Esophagus (tissue), 2 donors: ENCODE results near the gene EPC2. TPM values are rescaled to one million over a fixed set of nuclear protein-coding genes. Genes with fewer than 3 reads are reported as not detected.
"Not testable (repeated sequence)": the region's sequence is repeated elsewhere in the genome, so short reads cannot be mapped to it uniquely, and the experiment has no call there.

Experiments
- H3K27ac ChIP-seq, 2 donors: one replicate each; pipeline ENCODE4 v1.5.1; 2013; ENCODE audit warnings: low read depth in 2 of 2, mild to moderate bottlenecking in 2 of 2, inconsistent platforms in 1 of 2, low read length in 1 of 2, moderate library complexity in 1 of 2
- H3K27me3 ChIP-seq, 2 donors: one replicate each; pipeline ENCODE4 v1.6.1; 2013; ENCODE audit warnings: low read length in 2 of 2, control low read depth in 1 of 2, mild to moderate bottlenecking in 1 of 2; ENCODE audit not compliant: insufficient read depth in 2 of 2, control insufficient read depth in 1 of 2
- H3K36me3 ChIP-seq, 2 donors: one replicate each; pipeline ENCODE4 v1.6.1; 2013; ENCODE audit warnings: low read length in 1 of 2; ENCODE audit not compliant: control insufficient read depth in 2 of 2, insufficient read depth in 2 of 2
- H3K4me1 ChIP-seq, 2 donors: one replicate each; pipeline ENCODE4 v1.6.1; 2013; ENCODE audit warnings: low read length in 1 of 2; ENCODE audit not compliant: control insufficient read depth in 2 of 2, insufficient read depth in 2 of 2
- H3K4me3 ChIP-seq, 2 donors: one replicate each; pipeline ENCODE4 v1.5.1; 2013; ENCODE audit warnings: low read length in 2 of 2, mild to moderate bottlenecking in 2 of 2, low read depth in 1 of 2, moderate library complexity in 1 of 2
- H3K9me3 ChIP-seq, 2 donors: one replicate each; pipeline ENCODE4 v1.6.1; 2013; ENCODE audit warnings: mild to moderate bottlenecking in 2 of 2, low read depth in 1 of 2, low read length in 1 of 2, moderate library complexity in 1 of 2; ENCODE audit not compliant: control insufficient read depth in 2 of 2, insufficient read depth in 1 of 2
- WGBS, 2 donors: extraction: QIAGEN DNeasy Blood & Tissue Kit; methylation state at CpG; one replicate each; pipeline ENCODE4 v1.1.7; 2013; 5-methylcytosine and 5-hydroxymethylcytosine counted together
- polyA plus RNA-seq, 2 donors: library from polyadenylated mRNA; stranded (reverse); fragments of 200-250 nt; gene quantifications; one replicate each; pipeline ENCODE4 v1.2.3, GENCODE V29; 2013
- donor health status: healthy with polysubstance abuse.
- donor health status: Bipolar disorder and iron deficiency.

EPC2 gene
- polyA plus RNA-seq, 2 donors: 3.4 to 6.1 TPM

GRCh38 chr2:148687543-148687942 is 43.0 kb downstream of the EPC2 start:
- 88 to 94% methylated on average over 3 of the region's 3 CpGs for WGBS, 2 donors
- Histone ChIP-seq H3K27ac (no peak overlapping the region), H3K36me3 (no peaks in the 10 kb centered on the region), H3K9me3 (no peaks in the 10 kb centered on the region), H3K27me3 (no peaks in the 10 kb centered on the region), H3K4me1 (no peaks in the 10 kb centered on the region), H3K4me3 (no peak overlapping the region)

GRCh38 chr2:148688011-148688410 is 43.5 kb downstream of the EPC2 start:
- H3K4me1 ChIP-seq, H3K4me3 ChIP-seq, H3K27me3 ChIP-seq, H3K9me3 ChIP-seq, H3K27ac ChIP-seq, H3K36me3 ChIP-seq: not testable (repeated sequence)

- H3K36me3 ChIP-seq: peaks cover 2% of the 10 kb centered on the region in 2 donors
- no peaks in the 10 kb centered on the region for H3K9me3 ChIP-seq
- H3K4me1 ChIP-seq: no peaks in the 10 kb centered on the region
- no peaks in the 10 kb centered on the region for H3K27me3 ChIP-seq
- no peak overlapping the region for H3K4me3 ChIP-seq
- WGBS, 2 donors: 87 to 90% methylated on average over 2 of the region's 2 CpGs
- no peak overlapping the region for H3K27ac ChIP-seq
Observed at GRCh38 chr2:148696985-148697384, 52.4 kb downstream of the EPC2 start.

DNA sequence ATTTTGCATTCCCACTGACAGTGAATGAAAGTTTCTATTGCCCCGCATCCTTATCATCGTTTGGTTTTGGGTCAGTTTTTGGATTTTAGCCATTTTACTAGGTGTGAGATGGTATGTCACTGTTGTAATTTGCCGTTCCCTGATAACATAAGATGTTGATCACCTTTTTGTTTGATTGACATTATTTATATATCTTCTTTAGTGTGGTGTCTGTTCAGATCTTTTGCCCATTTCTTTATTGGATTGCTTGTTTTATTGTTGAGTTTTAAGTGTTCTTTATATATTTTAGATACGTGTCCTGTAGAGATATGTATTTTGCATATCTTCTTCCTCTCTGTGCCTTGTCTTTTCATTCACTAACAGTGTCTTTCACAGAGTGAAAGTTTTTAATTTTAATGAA is 55.3 kb downstream of the EPC2 start:
- Histone ChIP-seq H3K4me1 (no peaks in the 10 kb centered on the region), H3K27ac (no peak overlapping the region), H3K4me3 (no peak overlapping the region), H3K9me3 (no peaks in the 10 kb centered on the region), H3K27me3 (no peaks in the 10 kb centered on the region), H3K36me3 (peaks cover 2% of the 10 kb centered on the region in 2 donors)
- 87 to 98% methylated on average over 4 of the region's 4 CpGs for WGBS, 2 donors

DNA sequence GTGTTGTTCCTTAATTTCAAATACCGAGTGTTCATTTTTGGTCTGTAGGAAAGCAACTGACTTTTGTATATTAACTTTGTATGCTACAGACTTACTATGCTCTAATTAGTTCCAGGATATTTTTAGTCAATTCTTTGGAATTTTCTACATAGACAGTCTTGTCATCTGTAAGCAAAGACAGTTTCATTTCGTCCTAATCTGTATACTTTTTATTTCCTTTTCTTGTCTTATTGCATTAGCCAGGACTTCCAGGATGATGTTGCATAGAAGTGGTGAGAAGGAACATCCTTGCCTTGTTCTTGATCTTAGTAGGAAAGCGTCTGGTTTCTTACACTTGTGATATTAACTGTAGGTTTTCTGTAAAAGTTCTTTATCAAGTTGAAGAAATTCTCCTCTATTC is 56.5 kb downstream of the EPC2 start:
- Histone ChIP-seq H3K4me1 (no peaks in the 10 kb centered on the region), H3K27me3 (no peaks in the 10 kb centered on the region), H3K4me3 (no peak overlapping the region), H3K9me3 (no peaks in the 10 kb centered on the region), H3K27ac (no peak overlapping the region), H3K36me3 (peaks cover 0 to 4% of the 10 kb centered on the region in 2 donors)
- WGBS, 2 donors: 97 to 98% methylated on average over 3 of the region's 3 CpGs

- Histone ChIP-seq H3K4me3 (no peak overlapping the region), H3K36me3 (peaks cover 0 to 4% of the 10 kb centered on the region in 2 donors), H3K27me3 (no peaks in the 10 kb centered on the region), H3K4me1 (no peaks in the 10 kb centered on the region), H3K9me3 (no peaks in the 10 kb centered on the region), H3K27ac (no peak overlapping the region)
Observed at GRCh38 chr2:148701877-148702276, 57.3 kb downstream of the EPC2 start.

- peaks cover 0 to 2% of the 10 kb centered on the region in 2 donors for H3K36me3 ChIP-seq
- no peaks in the 10 kb centered on the region for H3K9me3 ChIP-seq
- H3K27me3 ChIP-seq: no peaks in the 10 kb centered on the region
- no peak overlapping the region for H3K27ac ChIP-seq
- no peak overlapping the region for H3K4me3 ChIP-seq
- H3K4me1 ChIP-seq: no peaks in the 10 kb centered on the region
- WGBS, 2 donors: 83 to 98% methylated on average over 1 of the region's 1 CpG
Observed at GRCh38 chr2:148702475-148702874, 57.9 kb downstream of the EPC2 start.

- no peaks in the 10 kb centered on the region for H3K9me3 ChIP-seq
- H3K27ac ChIP-seq: no peak overlapping the region
- no peaks in the 10 kb centered on the region for H3K27me3 ChIP-seq
- no peaks in the 10 kb centered on the region for H3K4me1 ChIP-seq
- H3K36me3 ChIP-seq: peaks cover 0 to 2% of the 10 kb centered on the region in 2 donors
- no peak overlapping the region for H3K4me3 ChIP-seq
Observed at GRCh38 chr2:148704247-148704646, 59.7 kb downstream of the EPC2 start.

DNA sequence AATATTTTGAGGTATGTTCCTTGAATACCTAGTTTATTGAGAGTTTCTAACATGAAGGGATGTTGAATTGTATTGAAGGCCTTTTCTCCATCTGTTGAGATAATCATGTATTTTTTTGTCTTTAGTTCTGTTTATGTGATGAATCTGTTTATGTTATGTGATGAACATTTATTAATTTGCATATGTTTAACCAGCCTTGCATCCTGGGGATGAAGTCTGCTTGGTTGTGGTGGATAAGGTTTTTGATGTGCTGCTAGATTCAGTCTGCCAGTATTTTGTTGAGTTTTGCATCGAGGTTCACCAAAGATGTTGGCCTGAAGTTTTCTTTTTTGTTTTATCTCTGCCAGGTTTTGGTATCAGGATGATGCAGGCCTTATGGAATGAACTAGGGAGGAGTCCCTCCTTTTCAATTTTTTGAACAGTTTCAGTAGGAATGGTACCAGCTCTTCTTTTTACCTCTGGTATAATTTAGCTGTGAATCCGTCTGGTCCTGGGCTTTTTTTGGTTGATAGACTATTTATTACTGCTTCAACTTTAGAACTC is 71.9 kb downstream of the EPC2 start:
- WGBS, 2 donors: 73 to 83% methylated on average over 2 of the region's 2 CpGs
- H3K4me3 ChIP-seq: no peak overlapping the region
- peaks cover 0 to 9% of the 10 kb centered on the region in 2 donors for H3K4me1 ChIP-seq
- no peak overlapping the region for H3K27ac ChIP-seq
- H3K27me3 ChIP-seq: no peaks in the 10 kb centered on the region
- no peaks in the 10 kb centered on the region for H3K9me3 ChIP-seq
- peaks cover 0 to 4% of the 10 kb centered on the region in 2 donors for H3K36me3 ChIP-seq

DNA sequence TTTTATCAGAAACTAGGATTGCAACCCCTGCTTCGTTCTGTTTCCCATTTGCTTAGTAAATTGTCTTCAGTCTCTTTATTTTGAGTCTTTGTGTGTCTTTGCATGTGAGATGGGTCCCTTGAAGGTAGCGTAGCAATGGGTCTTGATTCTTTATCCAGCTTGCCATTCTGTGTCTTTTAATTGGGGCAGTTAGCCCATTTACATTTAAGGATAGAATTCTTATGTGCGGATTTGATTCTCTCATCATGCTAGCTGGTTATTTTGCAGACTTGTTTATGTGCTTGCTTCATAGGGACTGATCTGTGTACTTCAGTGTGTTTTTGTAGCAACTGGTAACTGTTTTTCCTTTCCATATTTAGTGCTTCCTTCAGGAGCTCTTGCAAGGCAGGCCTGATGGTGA is 73.5 kb downstream of the EPC2 start:
- Histone ChIP-seq H3K4me3 (no peak overlapping the region), H3K9me3 (no peaks in the 10 kb centered on the region), H3K27ac (no peak overlapping the region), H3K4me1 (peaks cover 0 to 9% of the 10 kb centered on the region in 2 donors), H3K36me3 (peaks cover 0 to 4% of the 10 kb centered on the region in 2 donors), H3K27me3 (no peaks in the 10 kb centered on the region)
- 90 to 99% methylated on average over 3 of the region's 3 CpGs for WGBS, 2 donors
